GM19025 (cell line): Measurements from ENCODE around the gene C1orf87.

Source experiments
- ATAC-seq: cut with Tn5 transposase; IDR thresholded peaks from one replicate; pipeline ENCODE4 v1.9.1; 2021; ENCODE audit warnings: mild to moderate bottlenecking, low read depth, moderate library complexity; ENCODE audit not compliant: unreplicated experiment

Gene C1orf87

GRCh38 chr1:60073605-60074278 lies at the start of gene C1orf87:
Gene C1orf87 (minus strand): TSS chr1:60073770. CDS start chr1:60072643, 1,127 bp downstream.
- ATAC-seq = no peak

- no peak for ATAC-seq
Observed at GRCh38 chr1:60118085-60118484, 44.5 kb upstream of the C1orf87 start.

GRCh38 chr1:60114745-60115318 lies 41.3 kb upstream of the C1orf87 start:
- ATAC-seq = no peak

GRCh38 chr1:60113596-60113995 lies 40.0 kb upstream of the C1orf87 start:
- ATAC-seq = no peak

- ATAC-seq = no peak
Observed at GRCh38 chr1:60113028-60113427, 39.5 kb upstream of the C1orf87 start.

- no peak for ATAC-seq
Observed at GRCh38 chr1:60111716-60112115, 38.1 kb upstream of the C1orf87 start.

- no peak for ATAC-seq
Observed at GRCh38 chr1:60111118-60111517, 37.5 kb upstream of the C1orf87 start.

DNA sequence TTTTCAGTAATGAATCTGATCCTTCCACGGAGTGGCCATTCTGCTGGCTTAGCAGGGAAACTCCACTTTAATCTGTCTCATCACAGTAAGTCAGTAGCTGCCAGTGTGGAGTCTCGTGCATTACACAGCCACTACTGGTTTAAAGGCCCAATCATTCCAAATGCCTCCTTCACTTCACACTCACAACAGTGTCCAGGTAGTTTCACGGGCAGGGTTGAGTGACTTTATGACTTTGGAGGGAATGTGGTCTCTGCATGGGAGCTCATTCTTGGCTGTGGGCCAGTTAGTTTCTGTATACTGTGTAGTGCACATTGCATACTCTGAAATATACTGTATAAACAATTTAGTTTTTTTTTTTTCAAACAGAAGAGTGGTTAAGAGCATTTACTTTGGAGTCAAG lies 34.6 kb upstream of the C1orf87 start:
- no peak for ATAC-seq

- ATAC-seq = no peak
Observed at GRCh38 chr1:60103186-60103585, 29.6 kb upstream of the C1orf87 start.

- no peak for ATAC-seq
Observed at GRCh38 chr1:60102267-60103061, 28.9 kb upstream of the C1orf87 start.

DNA sequence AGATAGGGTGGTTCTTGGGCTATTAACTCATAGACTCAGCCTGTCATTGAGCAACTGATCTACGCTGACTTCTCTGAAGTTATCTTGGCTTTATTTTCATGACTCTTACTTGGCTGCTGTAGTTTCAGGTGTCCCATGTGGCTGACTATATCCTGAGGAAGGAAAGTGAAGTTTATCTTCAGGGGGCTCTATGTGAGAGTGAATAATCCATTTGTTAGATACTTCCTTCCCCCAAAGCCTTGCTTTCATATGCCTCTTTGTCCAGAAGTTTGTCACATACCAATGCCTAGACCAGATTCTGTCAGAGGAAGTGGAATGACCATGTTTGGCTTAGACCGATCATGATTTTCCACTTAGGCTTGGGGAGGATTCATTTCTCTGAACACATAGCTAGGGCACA lies 27.9 kb upstream of the C1orf87 start:
- ATAC-seq = no peak

- ATAC-seq = no peak
Observed at GRCh38 chr1:60091195-60091715, 17.7 kb upstream of the C1orf87 start.

GRCh38 chr1:60090655-60091054 lies 17.1 kb upstream of the C1orf87 start:
- ATAC-seq = no peak

GRCh38 chr1:60088620-60089155 lies 15.1 kb upstream of the C1orf87 start:
- no peak for ATAC-seq

DNA sequence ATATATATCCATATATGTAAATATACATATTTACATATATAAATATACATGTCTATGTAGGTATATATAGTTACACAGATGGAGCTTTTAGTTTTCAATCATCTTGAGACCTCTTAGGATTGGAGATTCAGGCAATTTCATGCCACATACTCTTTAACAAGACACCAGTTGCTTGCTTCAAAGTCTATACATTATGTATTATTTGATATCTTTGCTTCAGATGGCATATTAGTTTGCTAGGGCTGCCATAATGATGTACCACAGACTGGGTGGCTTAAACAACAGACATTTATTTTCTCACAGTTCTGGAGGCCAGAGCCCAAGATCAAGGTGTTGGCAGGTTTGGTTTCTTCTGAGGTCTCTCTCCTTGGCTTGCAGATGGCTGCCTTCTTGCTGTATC lies 14.1 kb upstream of the C1orf87 start:
- no peak for ATAC-seq

GRCh38 chr1:60078182-60078581 lies 4.6 kb upstream of the C1orf87 start:
- ATAC-seq = no peak

GRCh38 chr1:60071296-60071695 lies 2.3 kb downstream of the C1orf87 start:
- ATAC-seq = no peak

- no peak for ATAC-seq
Observed at GRCh38 chr1:60069691-60070090, 3.9 kb downstream of the C1orf87 start.

- no peak for ATAC-seq
Observed at GRCh38 chr1:60068393-60069045, 5.1 kb downstream of the C1orf87 start.

GRCh38 chr1:60066001-60066400 lies 7.6 kb downstream of the C1orf87 start:
- no peak for ATAC-seq

- ATAC-seq = no peak
Observed at GRCh38 chr1:60065199-60065598, 8.4 kb downstream of the C1orf87 start.
